ENCODE data around the gene TMEM25.
"Not testable (repeated sequence)": the region's sequence is repeated elsewhere in the genome, so short reads cannot be mapped to it uniquely, and the experiment has no call there.

Gene TMEM25

GRCh38 chr11:118532852-118533768, 2.1 kb downstream of the TMEM25 start:
- DNase-seq, result no peak

GRCh38 chr11:118533769-118534729, 3.1 kb downstream of the TMEM25 start:
- DNase-seq, result no peak

DNA sequence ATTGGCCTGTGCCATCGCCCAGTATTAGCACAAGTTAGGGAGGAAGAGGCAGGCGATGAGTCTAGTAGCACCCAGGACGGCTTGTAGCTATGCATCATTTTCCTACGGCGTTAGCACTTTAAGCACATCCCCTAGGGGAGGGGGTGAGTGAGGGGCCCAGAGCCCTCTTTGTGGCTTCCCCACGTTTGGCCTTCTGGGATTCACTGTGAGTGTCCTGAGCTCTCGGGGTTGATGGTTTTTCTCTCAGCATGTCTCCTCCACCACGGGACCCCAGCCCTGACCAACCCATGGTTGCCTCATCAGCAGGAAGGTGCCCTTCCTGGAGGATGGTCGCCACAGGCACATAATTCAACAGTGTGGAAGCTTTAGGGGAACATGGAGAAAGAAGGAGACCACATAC, 4.3 kb downstream of the TMEM25 start:
- DNase-seq, result no peak

DNA sequence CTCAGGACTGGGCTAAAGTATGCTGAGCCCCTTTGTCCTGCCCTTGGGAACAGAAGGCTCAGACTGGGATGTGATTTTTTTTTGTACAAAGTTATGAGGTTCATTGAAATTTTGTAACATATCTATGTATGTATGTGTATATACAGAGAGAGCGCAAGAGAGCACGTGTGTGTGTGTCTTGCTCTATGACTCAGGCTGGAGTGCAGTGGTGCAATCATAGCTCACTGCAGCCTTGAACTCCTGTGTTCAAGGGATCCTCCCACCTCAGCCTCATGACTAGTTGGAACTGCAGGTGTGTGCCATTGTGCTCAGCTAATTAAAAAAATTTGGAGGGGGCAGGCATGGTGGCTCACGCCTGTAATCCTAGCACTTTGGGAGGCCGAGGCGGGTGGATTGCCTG, 5.7 kb downstream of the TMEM25 start:
- no peak for DNase-seq

- no peak for DNase-seq
These were observed 6.5 kb downstream of the TMEM25 start for GRCh38 chr11:118537409-118537980.

DNA sequence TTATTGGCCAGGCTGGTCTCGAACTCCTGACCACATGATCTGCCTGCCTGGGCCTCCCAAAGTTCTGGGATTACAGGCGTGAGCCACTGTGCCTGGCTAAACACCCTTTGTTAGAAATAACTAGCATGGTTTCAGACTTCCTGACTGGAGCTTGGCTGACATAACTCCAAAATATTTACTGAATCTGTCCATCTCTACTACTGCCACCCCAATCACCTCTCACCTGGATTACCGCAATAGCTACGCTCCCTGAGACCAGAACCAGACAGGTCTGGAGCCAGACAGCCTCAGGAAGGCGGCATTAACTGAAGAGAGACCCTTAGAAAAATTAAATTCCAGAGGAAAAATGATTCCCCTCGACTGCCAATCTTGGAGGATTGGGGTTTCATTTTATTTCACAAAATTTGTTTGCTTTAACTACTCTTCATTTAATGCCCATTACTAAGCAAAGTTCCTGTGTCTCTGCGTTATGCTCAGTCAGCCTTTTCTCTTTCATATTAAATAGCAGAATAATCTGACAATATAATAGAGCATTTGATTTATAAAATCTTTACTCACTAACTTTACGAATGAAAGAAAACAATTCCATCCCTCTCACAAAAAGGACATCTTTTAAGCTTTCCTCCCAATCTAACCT, 13.1 kb downstream of the TMEM25 start:
- no peak for DNase-seq

- DNase-seq, result no peak
These were observed 13.6 kb downstream of the TMEM25 start for GRCh38 chr11:118544647-118545010.

GRCh38 chr11:118545533-118545932, 14.5 kb downstream of the TMEM25 start:
- no peak for DNase-seq

DNA sequence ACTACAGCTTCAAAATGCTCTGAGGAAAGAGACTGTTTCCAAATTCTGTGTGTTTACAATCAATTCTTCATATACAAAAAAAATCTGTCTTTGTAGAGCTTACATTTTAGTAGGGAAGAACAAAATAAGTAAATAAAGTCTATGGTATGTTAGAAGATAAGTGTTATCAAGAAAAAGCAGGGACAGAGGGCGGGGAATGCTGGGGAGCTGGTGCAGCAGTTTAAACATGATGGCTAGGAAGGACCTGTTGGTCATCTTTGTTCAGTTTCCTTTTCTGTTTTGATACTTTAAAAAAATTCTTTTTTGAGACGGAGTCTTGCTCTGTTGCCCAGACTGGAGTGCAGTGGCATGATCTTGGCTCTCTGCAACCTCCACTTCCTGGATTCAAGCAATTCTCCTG, 16.1 kb downstream of the TMEM25 start:
- no peak for DNase-seq

- no peak for DNase-seq
These were observed 21.3 kb downstream of the TMEM25 start for GRCh38 chr11:118552341-118552740.

DNA sequence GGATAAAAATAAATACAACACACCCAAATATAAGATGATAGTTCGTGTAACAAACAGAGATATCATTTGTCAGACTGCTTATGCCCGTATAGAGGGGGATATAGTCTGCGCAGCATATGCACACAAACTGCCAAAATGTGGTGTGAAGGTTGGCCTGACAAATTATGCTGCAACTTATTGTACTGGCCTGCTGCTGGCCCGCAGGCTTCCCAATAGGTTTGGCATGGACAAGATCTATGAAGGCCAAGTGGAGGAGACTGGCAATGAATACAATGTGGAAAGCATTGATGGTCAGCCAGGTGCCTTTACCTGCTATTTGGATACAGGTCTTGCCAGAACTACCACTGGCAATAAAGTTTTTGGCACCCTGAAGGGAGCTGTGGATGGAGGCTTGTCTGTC, 29.8 kb downstream of the TMEM25 start:
- no peak for DNase-seq

DNA sequence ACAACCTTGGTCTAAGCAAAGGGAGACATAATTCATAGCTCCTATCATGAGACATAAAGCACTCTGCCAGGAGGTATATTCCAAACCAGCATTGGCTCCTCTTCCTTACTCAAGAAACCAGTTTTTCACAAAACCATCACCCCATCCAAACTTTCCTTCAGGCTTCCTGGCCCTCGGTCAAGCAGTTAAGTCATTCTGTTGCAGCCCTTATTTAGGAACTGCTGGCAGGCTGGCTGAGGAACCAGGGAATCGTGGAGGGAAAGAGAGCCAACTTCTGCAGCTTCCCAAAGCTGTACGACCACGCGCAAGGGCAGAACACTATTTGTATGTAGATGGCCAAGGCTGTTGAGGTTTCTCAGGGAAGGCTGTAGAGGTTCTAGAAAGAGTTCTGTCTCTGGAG, 34.1 kb downstream of the TMEM25 start:
- no peak for DNase-seq

DNA sequence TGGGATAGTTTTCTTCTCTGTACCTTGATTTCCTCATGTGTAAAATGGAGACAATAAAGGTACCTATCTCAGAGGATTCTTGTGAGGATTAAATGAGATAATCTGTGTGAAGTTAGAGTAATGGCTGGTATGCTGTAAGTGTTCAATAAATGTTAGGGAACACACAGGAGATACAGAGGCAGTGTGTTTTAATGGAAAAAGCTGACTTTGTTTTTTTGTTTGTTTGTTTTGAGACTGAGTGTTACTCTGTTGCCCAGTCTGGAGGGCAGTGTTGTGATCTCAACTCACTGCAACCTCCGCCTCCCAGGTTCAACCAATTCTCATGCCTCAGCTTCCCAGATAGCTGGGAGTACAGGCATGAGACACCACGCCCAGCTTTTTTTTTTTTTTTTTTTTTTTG, 38.7 kb downstream of the TMEM25 start:
- DNase-seq, result no peak

DNA sequence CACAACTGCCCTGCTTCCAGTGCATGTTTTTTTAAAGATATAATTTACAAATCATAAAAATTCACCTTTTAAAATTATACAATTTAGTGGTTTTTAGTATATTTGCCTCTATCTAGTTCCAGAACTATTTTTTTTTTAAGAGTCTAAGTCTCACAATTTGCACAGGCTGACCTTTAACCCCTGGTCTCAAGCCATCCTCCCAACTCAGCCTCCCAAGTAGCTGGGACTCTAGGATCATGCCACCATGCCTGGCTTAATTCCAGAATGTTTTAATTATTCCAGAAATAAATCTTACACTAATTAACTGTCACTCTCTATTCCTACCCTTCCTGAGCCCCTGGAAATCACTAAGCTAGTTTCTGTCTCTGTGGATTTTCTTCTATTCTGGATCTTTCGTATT, 39.8 kb downstream of the TMEM25 start:
- no peak for DNase-seq

DNA sequence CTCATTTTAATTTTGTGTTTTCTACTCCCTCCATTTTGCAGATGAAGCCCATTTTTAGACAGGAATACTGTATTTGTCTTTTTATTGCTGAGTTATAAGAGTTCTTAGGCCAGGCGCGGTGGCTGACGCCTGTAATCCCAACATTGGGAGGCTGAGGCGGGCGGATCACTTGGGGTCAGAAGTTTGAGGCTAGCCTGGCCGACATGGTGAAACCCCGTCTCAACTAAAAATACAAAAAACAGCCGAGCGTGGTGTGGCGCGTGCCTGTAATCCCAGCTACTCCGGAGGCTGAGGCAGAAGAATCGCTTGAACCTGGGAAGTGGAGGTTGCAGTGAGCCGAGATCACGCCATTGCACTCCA, 40.7 kb downstream of the TMEM25 start:
- DNase-seq, result not testable (repeated sequence)

DNA sequence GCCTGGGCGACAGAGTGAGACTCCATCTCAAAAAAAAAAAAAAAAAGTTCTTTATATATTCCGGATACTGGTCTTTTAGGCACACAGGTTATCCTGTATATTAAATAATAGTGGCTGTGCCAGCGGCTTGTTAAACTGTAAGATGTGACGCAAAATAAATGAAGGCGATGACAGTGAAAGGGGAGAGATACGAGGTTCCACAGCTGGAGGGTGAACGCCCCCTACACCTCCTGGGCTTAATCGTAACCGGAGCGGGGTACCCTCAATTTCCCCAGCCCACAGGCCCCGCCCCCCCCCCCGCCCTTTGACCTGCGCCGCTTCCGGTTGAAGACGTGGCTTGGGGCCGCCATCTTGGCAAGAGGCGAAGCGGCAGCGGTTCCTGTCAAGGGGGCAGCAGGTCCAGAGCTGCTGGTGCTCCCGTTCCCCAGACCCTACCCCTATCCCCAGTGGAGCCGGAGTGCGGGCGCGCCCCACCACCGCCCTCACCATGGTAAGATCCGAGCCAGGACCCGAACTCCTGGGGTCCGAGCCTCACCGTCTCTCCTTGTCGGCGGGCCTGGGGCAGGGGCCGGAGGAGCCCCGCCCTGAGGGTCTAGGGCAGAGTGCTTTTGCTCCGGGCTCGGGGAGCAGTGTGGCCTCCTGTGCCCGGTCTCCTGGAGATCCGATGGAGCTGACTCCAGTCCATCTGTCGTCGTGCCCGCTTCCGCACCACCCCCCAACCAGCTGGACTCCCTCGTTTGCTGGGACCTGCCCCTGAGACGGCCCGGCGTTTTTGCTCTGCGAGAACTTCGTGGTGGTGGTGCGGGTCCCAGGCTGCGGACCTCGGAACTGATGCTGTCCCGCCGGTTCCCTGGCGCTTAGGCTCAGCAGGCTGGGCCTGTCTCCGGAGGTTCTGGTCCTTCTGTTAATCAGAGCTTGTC, 41.3 kb downstream of the TMEM25 start, which contains the start of gene ARCN1:
TSS of gene ARCN1 (plus strand) at position 349 of the 920 bp plus-strand sequence. CDS start at position 488, 139 bp downstream.
- DNase-seq, result peak; percentile 72

- no peak for DNase-seq
These were observed 42.1 kb downstream of the TMEM25 start for GRCh38 chr11:118572981-118573550.

- DNase-seq, result no peak
These were observed 43.6 kb downstream of the TMEM25 start for GRCh38 chr11:118574636-118575035.

- not testable (repeated sequence) for DNase-seq
These were observed 47.0 kb downstream of the TMEM25 start for GRCh38 chr11:118577995-118578394.

- DNase-seq, result peak; percentile 45
These were observed 50.1 kb downstream of the TMEM25 start for GRCh38 chr11:118581057-118581456.
